AG10803 (cell line): ENCODE data around the gene R3HDM1.
"Not testable (repeated sequence)": the region's sequence is repeated elsewhere in the genome, so short reads cannot be mapped to it uniquely, and the experiment has no call there.

Source experiments
- DNase-seq: peaks from one replicate; pipeline ENCODE4 v3.0.0; 2010; ENCODE audit warnings: low read depth
- H3K4me3 ChIP-seq: 2 replicates; pipeline ENCODE4 v1.5.1; 2011; ENCODE audit warnings: mild to moderate bottlenecking, low read length, control low read depth
- TF ChIP-seq, protein P1 (sequence below): conservative IDR thresholded peaks from 2 replicates; pipeline ENCODE4 v1.5.1; 2011; ENCODE audit warnings: mild to moderate bottlenecking, low read length, control low read depth, inconsistent platforms

R3HDM1 gene

DNA sequence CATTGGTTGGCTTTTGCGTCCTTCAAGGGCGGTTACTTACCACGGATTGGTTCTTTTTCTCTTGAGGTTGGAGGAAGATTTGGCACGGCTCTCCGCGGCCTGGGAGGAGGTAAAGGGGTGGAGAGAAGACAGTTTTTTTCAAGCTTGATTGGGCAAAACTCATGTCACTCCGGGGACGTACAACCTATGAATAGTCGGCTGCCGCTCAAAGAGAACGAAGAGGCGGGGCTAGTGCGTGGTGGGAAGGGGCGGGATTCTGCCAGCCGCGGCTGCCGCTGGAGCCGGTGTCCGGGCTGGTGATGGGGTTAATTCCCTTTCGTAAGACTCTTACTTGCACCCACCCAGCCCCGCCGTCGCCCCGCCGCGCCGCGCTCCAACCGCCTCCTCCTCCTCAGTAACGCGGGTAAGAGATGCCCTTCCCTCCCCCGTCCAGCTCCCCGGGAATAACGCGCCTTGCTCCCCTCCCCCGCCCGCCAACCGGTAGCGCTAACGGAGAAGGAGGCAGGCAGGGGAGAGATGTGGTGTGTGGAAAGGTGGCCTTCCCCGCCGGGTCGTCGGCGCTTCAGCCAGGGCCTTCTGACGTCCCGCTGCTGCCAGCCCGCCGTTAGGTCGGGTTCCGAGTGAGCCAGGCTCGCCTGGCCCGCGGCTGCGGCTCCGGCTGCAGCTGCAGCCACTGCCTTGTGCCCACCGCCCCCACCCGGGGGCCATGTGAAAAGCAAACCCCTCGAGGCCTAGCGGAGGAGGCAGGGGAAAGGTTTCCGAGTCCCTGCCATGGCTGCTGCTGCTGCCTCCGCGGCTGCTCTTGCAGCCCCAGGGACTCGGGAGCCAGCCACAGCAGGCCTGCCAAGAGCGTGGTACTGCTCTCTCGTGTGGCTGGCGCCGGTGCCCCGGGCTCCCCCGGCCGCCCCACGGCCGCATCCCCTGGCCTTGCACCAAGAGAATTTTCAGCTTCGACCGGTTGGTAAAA lies at the start of gene R3HDM1:
R3HDM1 (plus strand) TSS at position 254 of the 967 bp plus-strand sequence. CDS start 73,362 bp downstream, outside the sequence.
- DNase-seq = peak; percentile 100
- peak within 1 kb of the TSS; percentile 86 for H3K4me3 ChIP-seq
- TF ChIP-seq, protein P1, sequence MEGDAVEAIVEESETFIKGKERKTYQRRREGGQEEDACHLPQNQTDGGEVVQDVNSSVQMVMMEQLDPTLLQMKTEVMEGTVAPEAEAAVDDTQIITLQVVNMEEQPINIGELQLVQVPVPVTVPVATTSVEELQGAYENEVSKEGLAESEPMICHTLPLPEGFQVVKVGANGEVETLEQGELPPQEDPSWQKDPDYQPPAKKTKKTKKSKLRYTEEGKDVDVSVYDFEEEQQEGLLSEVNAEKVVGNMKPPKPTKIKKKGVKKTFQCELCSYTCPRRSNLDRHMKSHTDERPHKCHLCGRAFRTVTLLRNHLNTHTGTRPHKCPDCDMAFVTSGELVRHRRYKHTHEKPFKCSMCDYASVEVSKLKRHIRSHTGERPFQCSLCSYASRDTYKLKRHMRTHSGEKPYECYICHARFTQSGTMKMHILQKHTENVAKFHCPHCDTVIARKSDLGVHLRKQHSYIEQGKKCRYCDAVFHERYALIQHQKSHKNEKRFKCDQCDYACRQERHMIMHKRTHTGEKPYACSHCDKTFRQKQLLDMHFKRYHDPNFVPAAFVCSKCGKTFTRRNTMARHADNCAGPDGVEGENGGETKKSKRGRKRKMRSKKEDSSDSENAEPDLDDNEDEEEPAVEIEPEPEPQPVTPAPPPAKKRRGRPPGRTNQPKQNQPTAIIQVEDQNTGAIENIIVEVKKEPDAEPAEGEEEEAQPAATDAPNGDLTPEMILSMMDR = no peak; the same call in 1 of the 2 replicates

GRCh38 chr2:135485441-135485840 lies 45.8 kb upstream of the R3HDM1 start:
- no peak for DNase-seq
- TF ChIP-seq, protein P1 = no peak
- H3K4me3 ChIP-seq = no peak overlapping the region

DNA sequence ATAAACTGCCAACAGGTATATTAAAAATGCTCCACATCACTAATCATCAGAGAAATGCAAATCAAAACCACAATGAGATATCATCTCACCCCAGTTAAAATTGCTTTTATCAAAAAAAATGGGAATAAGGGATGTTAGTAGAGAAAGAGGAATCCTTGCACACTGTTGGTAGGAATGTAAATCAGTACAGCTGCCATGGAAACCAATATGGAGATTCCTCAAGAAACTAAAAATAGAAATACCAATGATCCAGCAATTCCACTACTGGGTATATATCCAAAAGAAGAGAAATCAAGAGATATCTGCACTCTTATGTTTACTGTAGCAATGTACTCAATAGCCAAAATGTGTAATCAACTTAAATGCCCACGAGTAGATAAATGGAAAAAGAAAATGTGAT lies 40.9 kb upstream of the R3HDM1 start:
- TF ChIP-seq, protein P1 = no peak
- peak; percentile 60 for DNase-seq
- H3K4me3 ChIP-seq = no peak overlapping the region

DNA sequence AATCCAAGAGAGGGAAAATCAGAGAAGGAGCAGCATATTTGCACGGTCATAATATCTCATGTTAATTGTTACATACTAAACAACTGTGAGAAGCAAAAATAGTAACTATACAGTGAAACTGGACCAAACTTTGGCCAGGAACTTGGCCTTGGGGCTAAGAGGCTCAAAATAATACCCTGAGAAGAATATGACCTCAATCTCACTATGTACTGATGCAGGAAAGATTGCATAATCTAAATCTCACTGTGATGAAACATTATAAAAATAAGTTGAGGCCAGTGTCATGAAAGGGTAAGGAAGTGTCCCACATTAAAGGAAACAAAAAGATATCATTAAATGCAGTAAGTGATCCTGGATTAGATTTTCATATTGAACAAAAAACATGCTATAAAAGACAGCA lies 36.8 kb upstream of the R3HDM1 start:
- peak; percentile 23 for DNase-seq
- TF ChIP-seq, protein P1 = no peak
- no peak overlapping the region for H3K4me3 ChIP-seq

GRCh38 chr2:135494917-135495316 lies 36.4 kb upstream of the R3HDM1 start:
- TF ChIP-seq, protein P1 = no peak
- DNase-seq = no peak
- H3K4me3 ChIP-seq = no peak overlapping the region

DNA sequence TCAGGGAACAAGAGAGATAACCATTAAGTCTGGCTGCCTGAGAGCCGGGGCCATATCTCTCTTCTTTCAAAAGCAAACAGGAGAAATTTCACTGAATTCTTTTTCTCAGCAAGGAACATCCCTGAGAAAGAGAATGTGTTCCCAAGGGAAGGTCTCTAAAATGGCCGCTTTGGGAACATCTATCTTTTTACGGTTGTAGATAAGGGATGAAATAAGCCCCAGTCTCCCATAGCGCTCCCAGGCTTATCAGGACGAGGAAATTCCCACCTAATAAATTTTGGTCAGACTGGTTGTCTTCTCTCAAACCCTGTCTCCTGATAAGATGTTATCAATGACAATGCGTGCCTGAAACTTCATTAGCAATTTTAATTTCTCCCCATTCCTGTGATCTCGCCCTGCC lies 32.7 kb upstream of the R3HDM1 start:
- DNase-seq, H3K4me3 ChIP-seq: not testable (repeated sequence)

GRCh38 chr2:135504811-135505210 lies 26.5 kb upstream of the R3HDM1 start:
- no peak overlapping the region for H3K4me3 ChIP-seq
- TF ChIP-seq, protein P1 = no peak
- no peak for DNase-seq
